Spleen (tissue), 7 donors: ENCODE results near the gene SHANK1.

Experiments
- CTCF ChIP-seq, 11 experiments: fragments of 200-600 bp in 7 of 11; fragments of 450-650 bp in 4 of 11; sonication (generic) in 4 of 11; IDR thresholded peaks in 8 of 11; conservative IDR thresholded peaks in 3 of 11; 1 replicate in 7 of 11; 2 replicates in 4 of 11; pipeline versions ENCODE4 v1.4.0 to v1.8.0; 2016 to 2021; ENCODE audit warnings: antibody characterized with exemption in 11 of 11, inconsistent platforms in 4 of 11, mild to moderate bottlenecking in 1 of 11
- POLR2A ChIP-seq, 3 donors: fragments of 450-650 bp; IDR thresholded peaks; one replicate each; pipeline ENCODE4 v1.5.1; 2017; ENCODE audit warnings: antibody characterized with exemption in 3 of 3, mild to moderate bottlenecking in 1 of 3
- donor health status: DM: no; HTN: no; CAD: no; lungs with moderate emphysema.
- donor health status: DM: no; HTN: no; CAD: no.
- donor health status: DM: no; HTN: no; CAD: no.

- TF ChIP-seq CTCF (IDR thresholded peaks at IDR 0.05 in 8 of 11, conservative IDR thresholded peaks at IDR 0.05 in 3 of 11), result no peak
- TF ChIP-seq POLR2A (IDR thresholded peaks at IDR 0.05), result no peak
Observed at GRCh38 chr19:50667177-50667758, 52.3 kb downstream of the SHANK1 start.
